ENCODE measurements around the gene FOXD2.

Gene FOXD2

GRCh38 chr1:47465605-47466004, 27.8 kb downstream of the FOXD2 start:
- H3K4me2 ChIP-seq (ENCODE audit: low read length): no peak overlapping the region
- no peak overlapping the region for H2BK5ac ChIP-seq (ENCODE audit: low read depth, low read length, poor library complexity)
- no peaks in the 10 kb centered on the region for H3K36me3 ChIP-seq (ENCODE audit: control insufficient read depth in 1 of 2, insufficient read depth in 2 of 2, low read length in 2 of 2)
- no peak overlapping the region for H3K23ac ChIP-seq (ENCODE audit: low read length)
- no peak overlapping the region for H4K8ac ChIP-seq (ENCODE audit: low read depth, low read length)
- no peaks in the 10 kb centered on the region for H3K4me1 ChIP-seq (ENCODE audit: control insufficient read depth in 1 of 2, insufficient read depth in 2 of 2, low read length in 2 of 2)
- no CpG with 5 or more reads among the region's 3 CpGs for WGBS (ENCODE audit: extremely low coverage, insufficient coverage, insufficient read length)
- H3K4me3 ChIP-seq (ENCODE audit: low read depth, low read length): no peak overlapping the region
- no peak overlapping the region for H4K91ac ChIP-seq (ENCODE audit: low read depth, low read length)
- H3K14ac ChIP-seq (ENCODE audit: low read length): no peak overlapping the region
- H2BK120ac ChIP-seq (ENCODE audit: insufficient read depth, low read length, poor library complexity): no peak overlapping the region
- H2AFZ ChIP-seq (ENCODE audit: insufficient read depth, low read length, poor library complexity): no peak overlapping the region
- no peaks in the 10 kb centered on the region for H3K9me3 ChIP-seq (ENCODE audit: insufficient read depth, low read depth, low read length)
- no peak overlapping the region for H2AK5ac ChIP-seq (ENCODE audit: low read length)
- H3K79me2 ChIP-seq (ENCODE audit: control insufficient read depth, insufficient read depth, low read length, poor library complexity): no peaks in the 10 kb centered on the region
- H3K18ac ChIP-seq (ENCODE audit: low read length): no peak overlapping the region
- H3K4ac ChIP-seq (ENCODE audit: low read depth, low read length): no peak overlapping the region
- H3K9ac ChIP-seq (ENCODE audit: low read length): no peak overlapping the region
- H2BK12ac ChIP-seq (ENCODE audit: low read length): no peak overlapping the region
- no peak for DNase-seq
- no peak overlapping the region for H4K12ac ChIP-seq (ENCODE audit: low read depth, low read length)
- H3K27ac ChIP-seq (ENCODE audit: low read depth, low read length): no peak overlapping the region
- no peaks in the 10 kb centered on the region for H3K27me3 ChIP-seq (ENCODE audit: insufficient read depth, low read length)
- H3K79me1 ChIP-seq (ENCODE audit: low read length): no peaks in the 10 kb centered on the region

- Histone ChIP-seq H3K4ac (ENCODE audit: low read depth, low read length) (no peak overlapping the region), H3K27me3 (ENCODE audit: insufficient read depth, low read length) (no peaks in the 10 kb centered on the region), H3K4me2 (ENCODE audit: low read length) (no peak overlapping the region), H3K23ac (ENCODE audit: low read length) (no peak overlapping the region), H2AK5ac (ENCODE audit: low read length) (no peak overlapping the region), H3K9ac (ENCODE audit: low read length) (no peak overlapping the region), H4K91ac (ENCODE audit: low read depth, low read length) (no peak overlapping the region), H3K79me2 (ENCODE audit: control insufficient read depth, insufficient read depth, low read length, poor library complexity) (no peaks in the 10 kb centered on the region), H3K4me1 (ENCODE audit: control insufficient read depth in 1 of 2, insufficient read depth in 2 of 2, low read length in 2 of 2) (no peaks in the 10 kb centered on the region), H3K14ac (ENCODE audit: low read length) (no peak overlapping the region), H3K9me3 (ENCODE audit: insufficient read depth, low read depth, low read length) (peaks cover 1% of the 10 kb centered on the region), H2BK12ac (ENCODE audit: low read length) (no peak overlapping the region), H3K18ac (ENCODE audit: low read length) (no peak overlapping the region), H4K12ac (ENCODE audit: low read depth, low read length) (no peak overlapping the region), H2BK5ac (ENCODE audit: low read depth, low read length, poor library complexity) (no peak overlapping the region), H3K79me1 (ENCODE audit: low read length) (no peaks in the 10 kb centered on the region), H4K8ac (ENCODE audit: low read depth, low read length) (no peak overlapping the region), H2AFZ (ENCODE audit: insufficient read depth, low read length, poor library complexity) (no peak overlapping the region), H3K27ac (ENCODE audit: low read depth, low read length) (no peak overlapping the region), H2BK120ac (ENCODE audit: insufficient read depth, low read length, poor library complexity) (no peak overlapping the region), H3K4me3 (ENCODE audit: low read depth, low read length) (no peak overlapping the region), H3K36me3 (ENCODE audit: control insufficient read depth in 1 of 2, insufficient read depth in 2 of 2, low read length in 2 of 2) (no peaks in the 10 kb centered on the region)
- DNase-seq: no peak
- no CpG with 5 or more reads among the region's 4 CpGs for WGBS (ENCODE audit: extremely low coverage, insufficient coverage, insufficient read length)
These were observed 31.0 kb downstream of the FOXD2 start for GRCh38 chr1:47468709-47469389.

DNA sequence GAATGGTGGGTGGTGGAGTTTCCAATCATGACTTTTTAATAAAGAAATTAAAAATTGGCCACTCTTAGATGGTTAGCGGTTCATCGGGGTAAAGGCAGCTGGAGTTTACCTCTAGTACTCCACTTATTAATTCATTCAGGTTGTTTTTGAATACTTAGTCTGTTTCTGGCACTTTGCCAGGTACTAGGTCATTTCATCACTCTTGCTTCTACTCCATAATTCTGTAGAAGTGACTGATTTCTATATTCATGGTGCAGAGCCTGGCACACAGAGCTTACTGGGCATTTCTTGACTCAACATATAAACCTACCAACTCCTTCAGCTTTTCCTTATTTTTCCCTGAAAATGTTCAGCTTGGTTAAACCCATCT, 31.5 kb downstream of the FOXD2 start:
- H4K12ac ChIP-seq (ENCODE audit: low read depth, low read length): no peak overlapping the region
- H3K4me2 ChIP-seq (ENCODE audit: low read length): no peak overlapping the region
- H3K4me3 ChIP-seq (ENCODE audit: low read depth, low read length): no peak overlapping the region
- H2BK120ac ChIP-seq (ENCODE audit: insufficient read depth, low read length, poor library complexity): no peak overlapping the region
- WGBS (ENCODE audit: extremely low coverage, insufficient coverage, insufficient read length): no CpG with 5 or more reads among the region's 2 CpGs
- no peak overlapping the region for H3K27ac ChIP-seq (ENCODE audit: low read depth, low read length)
- H3K27me3 ChIP-seq (ENCODE audit: insufficient read depth, low read length): no peaks in the 10 kb centered on the region
- no peaks in the 10 kb centered on the region for H3K79me1 ChIP-seq (ENCODE audit: low read length)
- H3K4me1 ChIP-seq (ENCODE audit: control insufficient read depth in 1 of 2, insufficient read depth in 2 of 2, low read length in 2 of 2): no peaks in the 10 kb centered on the region
- H3K23ac ChIP-seq (ENCODE audit: low read length): no peak overlapping the region
- no peak overlapping the region for H3K9ac ChIP-seq (ENCODE audit: low read length)
- H2BK12ac ChIP-seq (ENCODE audit: low read length): no peak overlapping the region
- H4K8ac ChIP-seq (ENCODE audit: low read depth, low read length): no peak overlapping the region
- H2BK5ac ChIP-seq (ENCODE audit: low read depth, low read length, poor library complexity): no peak overlapping the region
- H4K91ac ChIP-seq (ENCODE audit: low read depth, low read length): no peak overlapping the region
- DNase-seq: no peak
- no peak overlapping the region for H3K4ac ChIP-seq (ENCODE audit: low read depth, low read length)
- no peak overlapping the region for H2AFZ ChIP-seq (ENCODE audit: insufficient read depth, low read length, poor library complexity)
- no peak overlapping the region for H3K18ac ChIP-seq (ENCODE audit: low read length)
- H3K36me3 ChIP-seq (ENCODE audit: control insufficient read depth in 1 of 2, insufficient read depth in 2 of 2, low read length in 2 of 2): no peaks in the 10 kb centered on the region
- H2AK5ac ChIP-seq (ENCODE audit: low read length): no peak overlapping the region
- H3K79me2 ChIP-seq (ENCODE audit: control insufficient read depth, insufficient read depth, low read length, poor library complexity): no peaks in the 10 kb centered on the region
- H3K14ac ChIP-seq (ENCODE audit: low read length): no peak overlapping the region
- peaks cover 1% of the 10 kb centered on the region for H3K9me3 ChIP-seq (ENCODE audit: insufficient read depth, low read depth, low read length)

DNA sequence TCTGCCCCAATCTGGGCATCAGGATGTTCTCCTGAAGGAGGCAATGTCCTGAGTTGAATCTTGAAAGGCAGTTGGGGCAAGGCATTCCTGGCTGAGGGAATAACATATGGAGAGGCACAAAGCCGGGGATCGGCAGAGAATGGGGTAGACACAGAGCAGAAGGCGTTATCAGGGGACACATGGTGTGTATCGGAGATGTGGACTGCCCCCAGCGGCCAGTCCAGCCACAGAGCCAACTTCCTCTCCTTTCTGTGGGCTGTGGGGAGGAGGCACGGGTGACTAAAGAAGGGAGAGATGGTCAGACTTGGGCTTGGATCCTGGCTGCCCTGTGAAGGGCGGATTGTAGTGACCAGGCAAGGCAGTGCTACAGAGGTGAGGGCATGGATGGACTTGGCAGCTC, 32.1 kb downstream of the FOXD2 start:
- H2BK120ac ChIP-seq (ENCODE audit: insufficient read depth, low read length, poor library complexity): no peak overlapping the region

More for the DNA sequence above, 32.1 kb downstream of the FOXD2 start:
- Histone ChIP-seq H3K18ac (ENCODE audit: low read length) (no peak overlapping the region), H3K4me2 (ENCODE audit: low read length) (no peak overlapping the region), H3K9ac (ENCODE audit: low read length) (no peak overlapping the region), H4K12ac (ENCODE audit: low read depth, low read length) (no peak overlapping the region), H3K4me3 (ENCODE audit: low read depth, low read length) (no peak overlapping the region), H3K79me1 (ENCODE audit: low read length) (no peaks in the 10 kb centered on the region), H3K79me2 (ENCODE audit: control insufficient read depth, insufficient read depth, low read length, poor library complexity) (no peaks in the 10 kb centered on the region), H3K23ac (ENCODE audit: low read length) (no peak overlapping the region), H3K27me3 (ENCODE audit: insufficient read depth, low read length) (no peaks in the 10 kb centered on the region), H3K14ac (ENCODE audit: low read length) (no peak overlapping the region), H4K8ac (ENCODE audit: low read depth, low read length) (no peak overlapping the region), H2BK5ac (ENCODE audit: low read depth, low read length, poor library complexity) (no peak overlapping the region), H2AK5ac (ENCODE audit: low read length) (no peak overlapping the region), H3K27ac (ENCODE audit: low read depth, low read length) (no peak overlapping the region), H3K9me3 (ENCODE audit: insufficient read depth, low read depth, low read length) (peaks cover 1% of the 10 kb centered on the region), H2BK12ac (ENCODE audit: low read length) (no peak overlapping the region), H3K36me3 (ENCODE audit: control insufficient read depth in 1 of 2, insufficient read depth in 2 of 2, low read length in 2 of 2) (no peaks in the 10 kb centered on the region), H3K4me1 (ENCODE audit: control insufficient read depth in 1 of 2, insufficient read depth in 2 of 2, low read length in 2 of 2) (no peaks in the 10 kb centered on the region), H2AFZ (ENCODE audit: insufficient read depth, low read length, poor library complexity) (no peak overlapping the region), H4K91ac (ENCODE audit: low read depth, low read length) (no peak overlapping the region), H3K4ac (ENCODE audit: low read depth, low read length) (no peak overlapping the region)
- no peak for DNase-seq
- WGBS (ENCODE audit: extremely low coverage, insufficient coverage, insufficient read length): no CpG with 5 or more reads among the region's 7 CpGs

Measured in trophoblast cell (in vitro differentiated cells and primary cell).